ENCODE results near the gene DEDD2.

- no peak; the same call in 1 of the 2 replicates for TF ChIP-seq POLR2A (IDR thresholded peaks at IDR 0.05; ENCODE audit: low read depth, low read length)
- no peak for TF ChIP-seq POLR2AphosphoS5 (IDR thresholded peaks at IDR 0.05; ENCODE audit: low read depth, low read length)
Observed at GRCh38 chr19:42244347-42245220, 27.1 kb upstream of the DEDD2 start.

Measured in GM12892 (cell line).